RWPE2 (cell line): Measurements from ENCODE around the gene CCDC12.
A peak's percentile ranks its signal among the peaks of the same experiment; 100 is the strongest.

Experiments
- ATAC-seq: fragments of 200-7000 bp; cut with Tn5 transposase; 3 replicates; pipeline ENCODE4 v1.9.1; 2021; ENCODE audit warnings: low read depth
- DNase-seq: peaks from one replicate; pipeline ENCODE4 v3.0.0-alpha.2; 2020; ENCODE audit warnings: low spot score
- H3K27ac ChIP-seq: fragments of 450-650 bp; 2 replicates; pipeline ENCODE4 v1.5.1; 2017; ENCODE audit warnings: mild to moderate bottlenecking; ENCODE audit not compliant: poor library complexity, severe bottlenecking
- H3K27me3 ChIP-seq: fragments of 250-450 bp; sonication (Bioruptor Pico); 2 replicates; pipeline ENCODE4 v1.5.1; 2021; ENCODE audit warnings: mild to moderate bottlenecking, moderate library complexity; ENCODE audit not compliant: insufficient read depth, poor library complexity, severe bottlenecking
- H3K36me3 ChIP-seq: fragments of 250-450 bp; sonication (Bioruptor Pico); 2 replicates; pipeline ENCODE4 v1.5.1; 2020; ENCODE audit warnings: low read depth, mild to moderate bottlenecking, moderate library complexity
- H3K4me1 ChIP-seq: fragments of 250-450 bp; sonication (Bioruptor Pico); 2 replicates; pipeline ENCODE4 v1.5.1; 2021; ENCODE audit warnings: mild to moderate bottlenecking, moderate library complexity; ENCODE audit not compliant: insufficient read depth, poor library complexity, severe bottlenecking
- H3K4me3 ChIP-seq: fragments of 250-450 bp; sonication (Bioruptor Pico); 2 replicates; pipeline ENCODE4 v1.5.1; 2021; ENCODE audit warnings: mild to moderate bottlenecking, moderate library complexity; ENCODE audit not compliant: severe bottlenecking
- H3K9me3 ChIP-seq: fragments of 250-450 bp; sonication (Bioruptor Pico); 2 replicates; pipeline ENCODE4 v1.5.1; 2021; ENCODE audit warnings: mild to moderate bottlenecking, moderate library complexity; ENCODE audit not compliant: severe bottlenecking
- CTCF ChIP-seq: fragments of 450-650 bp; IDR thresholded peaks from one replicate; pipeline ENCODE4 v1.5.1; 2017; ENCODE audit warnings: mild to moderate bottlenecking, moderate library complexity; ENCODE audit not compliant: poor library complexity, severe bottlenecking

Gene CCDC12

GRCh38 chr3:46958467-46959160 is 17.9 kb downstream of the CCDC12 start:
- Histone ChIP-seq H3K4me1 (peaks cover 26% of the 10 kb centered on the region), H3K4me3 (no peak overlapping the region), H3K36me3 (peaks cover 17% of the 10 kb centered on the region), H3K27me3 (no peaks in the 10 kb centered on the region), H3K27ac (peak overlapping the region; percentile 53), H3K9me3 (no peaks in the 10 kb centered on the region)
- DNase-seq (no peak), ATAC-seq (no peak)
- TF ChIP-seq CTCF: no peak

- Histone ChIP-seq H3K27me3 (no peaks in the 10 kb centered on the region), H3K4me3 (no peak overlapping the region), H3K27ac (no peak overlapping the region), H3K4me1 (peaks cover 21% of the 10 kb centered on the region), H3K9me3 (no peaks in the 10 kb centered on the region), H3K36me3 (peaks cover 12% of the 10 kb centered on the region)
- DNase-seq: no peak
- no peak for TF ChIP-seq CTCF
- ATAC-seq: no peak
These were observed 19.3 kb downstream of the CCDC12 start for GRCh38 chr3:46957092-46957820.

- Histone ChIP-seq H3K9me3 (no peaks in the 10 kb centered on the region), H3K27ac (no peak overlapping the region), H3K4me1 (peaks cover 11% of the 10 kb centered on the region), H3K4me3 (no peak overlapping the region), H3K36me3 (peaks cover 7% of the 10 kb centered on the region), H3K27me3 (no peaks in the 10 kb centered on the region)
- TF ChIP-seq CTCF: no peak
- DNase-seq: no peak
- no peak for ATAC-seq
These were observed 20.7 kb downstream of the CCDC12 start for GRCh38 chr3:46955801-46956259.

- no peaks in the 10 kb centered on the region for H3K27me3 ChIP-seq
- ATAC-seq (no peak), DNase-seq (no peak)
- no peak overlapping the region for H3K27ac ChIP-seq
- H3K4me1 ChIP-seq: peaks cover 4% of the 10 kb centered on the region
- peaks cover 7% of the 10 kb centered on the region for H3K36me3 ChIP-seq
- H3K4me3 ChIP-seq: no peak overlapping the region
- TF ChIP-seq CTCF: no peak
- no peaks in the 10 kb centered on the region for H3K9me3 ChIP-seq
These were observed 21.4 kb downstream of the CCDC12 start for GRCh38 chr3:46955157-46955556.

GRCh38 chr3:46954178-46954577 is 22.4 kb downstream of the CCDC12 start:
- Histone ChIP-seq H3K4me1 (peaks cover 5% of the 10 kb centered on the region), H3K9me3 (no peaks in the 10 kb centered on the region), H3K36me3 (peaks cover 6% of the 10 kb centered on the region), H3K27ac (no peak overlapping the region), H3K4me3 (no peak overlapping the region), H3K27me3 (no peaks in the 10 kb centered on the region)
- no peak for DNase-seq
- no peak for ATAC-seq
- TF ChIP-seq CTCF: no peak
